GM13976 (cell line): ENCODE data around the gene SERPINF2.

Experiments
- DNase-seq: peaks from one replicate; pipeline ENCODE4 v3.0.0; 2012; ENCODE audit warnings: low spot score
- in situ Hi-C: fragments of 300-500 bp; cut with MboI; formaldehyde crosslinking; loops from one replicate; pipeline ENCODE4 v1.12.0; 2022; ENCODE audit warnings: low sequenced_read_pairs, mixed read lengths, inconsistent platforms; ENCODE audit not compliant: unreplicated experiment
- TF ChIP-seq, protein P1 (sequence below): IDR thresholded peaks from 2 replicates; pipeline ENCODE4 v1.5.1; 2012; ENCODE audit warnings: borderline replicate concordance, mild to moderate bottlenecking; ENCODE audit not compliant: insufficient read depth; ENCODE audit errors: extremely low read depth, missing control alignments, control extremely low read depth

The SERPINF2 gene

DNA sequence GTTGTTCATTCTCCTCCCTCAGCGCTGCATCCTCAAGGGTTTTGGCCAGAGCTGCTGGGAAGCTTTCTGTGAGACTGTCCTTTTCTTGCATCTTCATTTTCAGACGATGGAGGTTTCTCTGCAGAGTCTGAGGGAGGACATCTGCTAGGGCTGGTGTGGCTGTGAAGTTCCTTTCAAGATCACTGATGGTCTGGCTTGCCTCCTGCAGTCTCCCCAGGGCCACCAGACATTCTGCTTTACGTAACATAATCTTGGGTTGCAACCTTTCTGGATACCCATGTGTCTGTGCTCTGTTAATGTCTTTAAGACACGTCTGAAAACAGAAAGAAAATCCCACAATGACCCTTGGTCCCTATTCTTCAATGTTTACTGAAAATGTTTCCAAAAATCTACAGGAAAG lies 58.0 kb downstream of the SERPINF2 start:
- in situ Hi-C loops, result no loop called here
- DNase-seq, result no peak
- TF ChIP-seq, protein P1, sequence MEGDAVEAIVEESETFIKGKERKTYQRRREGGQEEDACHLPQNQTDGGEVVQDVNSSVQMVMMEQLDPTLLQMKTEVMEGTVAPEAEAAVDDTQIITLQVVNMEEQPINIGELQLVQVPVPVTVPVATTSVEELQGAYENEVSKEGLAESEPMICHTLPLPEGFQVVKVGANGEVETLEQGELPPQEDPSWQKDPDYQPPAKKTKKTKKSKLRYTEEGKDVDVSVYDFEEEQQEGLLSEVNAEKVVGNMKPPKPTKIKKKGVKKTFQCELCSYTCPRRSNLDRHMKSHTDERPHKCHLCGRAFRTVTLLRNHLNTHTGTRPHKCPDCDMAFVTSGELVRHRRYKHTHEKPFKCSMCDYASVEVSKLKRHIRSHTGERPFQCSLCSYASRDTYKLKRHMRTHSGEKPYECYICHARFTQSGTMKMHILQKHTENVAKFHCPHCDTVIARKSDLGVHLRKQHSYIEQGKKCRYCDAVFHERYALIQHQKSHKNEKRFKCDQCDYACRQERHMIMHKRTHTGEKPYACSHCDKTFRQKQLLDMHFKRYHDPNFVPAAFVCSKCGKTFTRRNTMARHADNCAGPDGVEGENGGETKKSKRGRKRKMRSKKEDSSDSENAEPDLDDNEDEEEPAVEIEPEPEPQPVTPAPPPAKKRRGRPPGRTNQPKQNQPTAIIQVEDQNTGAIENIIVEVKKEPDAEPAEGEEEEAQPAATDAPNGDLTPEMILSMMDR, result no peak

DNA sequence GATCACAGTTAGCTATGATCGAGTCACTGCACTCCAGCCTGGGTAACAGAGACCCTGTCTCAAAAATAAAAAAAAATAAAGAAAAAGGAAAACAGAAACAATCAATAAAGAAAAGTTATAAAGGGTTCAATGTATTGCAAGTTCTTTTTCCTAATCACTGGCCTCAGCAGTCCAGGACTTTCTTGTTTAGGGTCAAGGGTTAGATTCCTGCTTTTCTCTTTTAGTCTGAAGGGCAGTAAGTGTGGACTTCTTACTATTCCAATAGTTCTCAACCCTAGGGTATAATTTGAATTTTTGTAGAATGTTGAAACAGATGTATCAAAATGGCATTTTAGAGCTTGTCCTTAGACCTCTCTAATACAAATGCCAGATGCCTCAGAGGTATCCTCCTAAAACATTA lies 59.8 kb downstream of the SERPINF2 start:
- no peak for DNase-seq
- in situ Hi-C loops, result no loop called here
- TF ChIP-seq, protein P1, result no peak

DNA sequence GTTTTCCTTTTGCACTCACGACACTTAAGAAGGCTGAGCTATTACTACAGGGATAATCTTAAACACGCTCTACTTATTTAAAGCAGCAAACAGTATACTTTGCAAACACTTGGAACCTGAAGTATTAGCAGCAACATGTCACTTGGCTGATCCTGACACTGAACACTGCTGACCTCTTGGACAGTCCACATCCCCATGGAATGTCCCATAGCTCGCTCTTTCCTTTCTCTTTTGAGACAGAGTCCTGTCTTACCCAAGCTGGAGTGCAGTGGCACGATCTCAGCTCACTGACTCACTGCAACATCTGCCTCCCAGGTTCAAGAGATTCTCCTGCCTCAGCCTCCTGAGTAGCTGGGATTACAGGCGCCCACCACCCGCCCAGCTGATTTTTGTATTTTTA lies 60.6 kb downstream of the SERPINF2 start:
- in situ Hi-C loops, result no loop called here
- no peak for DNase-seq
- TF ChIP-seq, protein P1, result no peak
